Brain microvascular endothelial cell (primary cell): Measurements from ENCODE around the gene TCF12.

Experiments used
- DNase-seq: peaks from one replicate; pipeline ENCODE4 v3.0.0-alpha.2; 2020
- H3K27ac ChIP-seq: fragments of 250-450 bp; sonication (Bioruptor Pico); 2 replicates; pipeline ENCODE4 v1.5.1; 2020; ENCODE audit warnings: mild to moderate bottlenecking, moderate library complexity
- H3K27me3 ChIP-seq: fragments of 250-450 bp; sonication (Bioruptor Pico); replicated peaks from 2 replicates; pipeline ENCODE4 v1.5.1; 2020; ENCODE audit warnings: mild to moderate bottlenecking
- H3K36me3 ChIP-seq: fragments of 250-450 bp; sonication (Bioruptor Pico); replicated peaks from 2 replicates; pipeline ENCODE4 v1.5.1; 2020; ENCODE audit warnings: mild to moderate bottlenecking
- H3K4me3 ChIP-seq: 2 replicates; pipeline ENCODE4 v1.5.1; 2011; ENCODE audit warnings: low read depth, mild to moderate bottlenecking, control low read depth, low read length, moderate library complexity
- CTCF ChIP-seq: IDR thresholded peaks from 2 replicates; pipeline ENCODE4 v1.5.1; 2011; ENCODE audit warnings: low read depth, mild to moderate bottlenecking, moderate library complexity, low read length, control low read depth, inconsistent platforms; ENCODE audit errors: missing control alignments
- in situ Hi-C: cut with HindIII; loops from 2 replicates; pipeline ENCODE4 v1.10.0; 2017; ENCODE audit warnings: low sequenced_read_pairs, low pct_ligation_motif_present

Gene TCF12

GRCh38 chr15:57143511-57144078 is 225.2 kb downstream of the TCF12 start:
- DNase-seq, result no peak
- no peaks in the 10 kb centered on the region for H3K27me3 ChIP-seq
- in situ Hi-C loops, result no loop called here
- no peaks in the 10 kb centered on the region for H3K36me3 ChIP-seq
- H3K4me3 ChIP-seq, result no peak overlapping the region
- no peak overlapping the region for H3K27ac ChIP-seq
- no peak for TF ChIP-seq CTCF

- H3K36me3 ChIP-seq, result no peaks in the 10 kb centered on the region
- no peak overlapping the region for H3K4me3 ChIP-seq
- no peak for DNase-seq
- no peak overlapping the region for H3K27ac ChIP-seq
- in situ Hi-C loops, result no loop called here
- no peaks in the 10 kb centered on the region for H3K27me3 ChIP-seq
- no peak for TF ChIP-seq CTCF
These were observed 226.0 kb downstream of the TCF12 start for GRCh38 chr15:57144448-57144847.

- H3K27ac ChIP-seq, result peak overlapping the region; percentile 18
- H3K36me3 ChIP-seq, result no peaks in the 10 kb centered on the region
- H3K4me3 ChIP-seq, result no peak overlapping the region
- peak; percentile 39 for DNase-seq
- no peaks in the 10 kb centered on the region for H3K27me3 ChIP-seq
- peak; percentile 56 for TF ChIP-seq CTCF
- in situ Hi-C loops, result no loop called here
These were observed 228.2 kb downstream of the TCF12 start for GRCh38 chr15:57146506-57147201.

- Histone ChIP-seq H3K27ac (no peak overlapping the region), H3K36me3 (no peaks in the 10 kb centered on the region), H3K4me3 (no peak overlapping the region), H3K27me3 (no peaks in the 10 kb centered on the region)
- no peak for DNase-seq
- no peak for TF ChIP-seq CTCF
- in situ Hi-C loops, result no loop called here
These were observed 229.2 kb downstream of the TCF12 start for GRCh38 chr15:57147621-57148020.

GRCh38 chr15:57148262-57148661 is 229.8 kb downstream of the TCF12 start:
- H3K27ac ChIP-seq, result no peak overlapping the region
- H3K27me3 ChIP-seq, result no peaks in the 10 kb centered on the region
- in situ Hi-C loops, result no loop called here
- no peak overlapping the region for H3K4me3 ChIP-seq
- no peak for DNase-seq
- no peaks in the 10 kb centered on the region for H3K36me3 ChIP-seq
- TF ChIP-seq CTCF, result no peak

- in situ Hi-C loops, result no loop called here
- Histone ChIP-seq H3K4me3 (no peak overlapping the region), H3K36me3 (no peaks in the 10 kb centered on the region), H3K27ac (no peak overlapping the region), H3K27me3 (no peaks in the 10 kb centered on the region)
- no peak for TF ChIP-seq CTCF
- DNase-seq, result no peak
These were observed 230.8 kb downstream of the TCF12 start for GRCh38 chr15:57149196-57149595.
